Keratinocyte (primary cell): ENCODE data around the gene PRKCSH. TPM values are rescaled to one million over a fixed set of nuclear protein-coding genes. Genes with fewer than 3 reads are reported as not detected.

Experiments used
- DNase-seq: peaks from one replicate; pipeline ENCODE4 v3.0.0-alpha.2; 2011; ENCODE audit warnings: low read depth, missing footprints, low spot score
- FAIRE-seq: peaks from 2 replicates; lab custom pipeline; 2011; peaks lifted over from hg19 to GRCh38; lab: Jason Lieb, UNC
- H2AFZ ChIP-seq: 2 replicates; pipeline ENCODE4 v1.6.0; 2012; ENCODE audit warnings: low read length, control low read depth, inconsistent platforms; ENCODE audit not compliant: control insufficient read depth
- H3K27ac ChIP-seq: 2 replicates; pipeline ENCODE4 v1.5.1; 2011; ENCODE audit warnings: low read length; ENCODE audit not compliant: control insufficient read depth, insufficient read depth
- H3K27me3 ChIP-seq: 3 replicates; pipeline ENCODE4 v1.6.0; 2011; ENCODE audit warnings: low read length; ENCODE audit not compliant: control insufficient read depth, insufficient read depth; ENCODE audit errors: extremely low read depth
- H3K36me3 ChIP-seq, 2 experiments: 2 replicates in 1 of 2; 3 replicates in 1 of 2; pipeline ENCODE4 v1.5.1; 2011; ENCODE audit warnings: low read length in 2 of 2, mild to moderate bottlenecking in 1 of 2; ENCODE audit not compliant: control insufficient read depth in 2 of 2, insufficient read depth in 2 of 2; ENCODE audit errors: extremely low read depth in 1 of 2
- H3K4me1 ChIP-seq: 3 replicates; pipeline ENCODE4 v1.5.1; 2011; ENCODE audit warnings: low read length; ENCODE audit not compliant: control insufficient read depth, insufficient read depth; ENCODE audit errors: extremely low read depth
- H3K4me2 ChIP-seq: 3 replicates; pipeline ENCODE4 v1.6.0; 2011; ENCODE audit warnings: low read depth, low read length; ENCODE audit not compliant: control insufficient read depth, insufficient read depth; ENCODE audit errors: extremely low read depth
- H3K4me3 ChIP-seq, 3 experiments: fragments of 200-600 bp in 1 of 3; sonication (generic) in 1 of 3; 2 replicates in 2 of 3; 3 replicates in 1 of 3; pipeline ENCODE4 v1.5.1; 2011 to 2016; ENCODE audit warnings: low read length in 3 of 3, mild to moderate bottlenecking in 3 of 3, control low read depth in 2 of 3, inconsistent platforms in 1 of 3, low read depth in 1 of 3, mixed read lengths in 1 of 3, mixed run types in 1 of 3, moderate library complexity in 1 of 3; ENCODE audit not compliant: control insufficient read depth in 2 of 3, insufficient read depth in 2 of 3; ENCODE audit errors: extremely low read depth in 1 of 3
- H3K79me2 ChIP-seq: 2 replicates; pipeline ENCODE4 v1.6.0; 2012; ENCODE audit warnings: low read length; ENCODE audit not compliant: control insufficient read depth, insufficient read depth
- H3K9ac ChIP-seq: 3 replicates; pipeline ENCODE4 v1.6.0; 2011; ENCODE audit warnings: low read length; ENCODE audit not compliant: control insufficient read depth, insufficient read depth; ENCODE audit errors: extremely low read depth
- H3K9me1 ChIP-seq: 3 replicates; pipeline ENCODE4 v1.6.0; 2011; ENCODE audit warnings: low read length; ENCODE audit not compliant: control insufficient read depth, insufficient read depth; ENCODE audit errors: extremely low read depth
- H3K9me3 ChIP-seq: 2 replicates; pipeline ENCODE4 v1.5.1; 2012; ENCODE audit warnings: low read depth, low read length; ENCODE audit not compliant: control insufficient read depth
- H4K20me1 ChIP-seq: 3 replicates; pipeline ENCODE4 v1.6.0; 2011; ENCODE audit warnings: low read length; ENCODE audit not compliant: control insufficient read depth, insufficient read depth; ENCODE audit errors: extremely low read depth
- EZH2 ChIP-seq: IDR thresholded peaks from one replicate; pipeline ENCODE4 v1.6.1; 2012; ENCODE audit warnings: inconsistent platforms, mild to moderate bottlenecking, low read length, moderate library complexity
- dilution Hi-C: fragments of 300-500 bp; cut with MboI; formaldehyde crosslinking; loops from one replicate; pipeline ENCODE4 v1.7.0; 2020; ENCODE audit warnings: low sequenced_read_pairs; ENCODE audit not compliant: extremely low pct_ligation_motif_present
- polyA plus RNA-seq, 5 experiments: library from polyadenylated mRNA; depleted of rRNA in 3 of 5; stranded (reverse) in 3 of 5; stranded (forward) in 1 of 5; unstranded in 1 of 5; fragments of >200 nt; gene quantifications; 1 replicate in 1 of 5; 2 replicates in 3 of 5; 3 replicates in 1 of 5; pipeline versions ENCODE4 v1.2.1 to v1.2.3, GENCODE V29; 2011 to 2012; ENCODE audit warnings: missing spikeins in 2 of 5, low read depth in 1 of 5, low replicate concordance in 1 of 5
- TF ChIP-seq, protein P1 (sequence below), 3 experiments: IDR thresholded peaks in 1 of 3; conservative IDR thresholded peaks in 1 of 3; optimal IDR thresholded peaks in 1 of 3; 2 replicates in 2 of 3; 3 replicates in 1 of 3; pipeline versions ENCODE3 to v1.5.1; 2011; ENCODE audit warnings: low read length in 3 of 3, mild to moderate bottlenecking in 3 of 3, moderate library complexity in 2 of 3, control low read depth in 1 of 3, inconsistent platforms in 1 of 3; ENCODE audit not compliant: insufficient read depth in 2 of 3; ENCODE audit errors: extremely low read depth in 1 of 3

PRKCSH gene
- polyA plus RNA-seq, 1 donor (not counting 4 experiments of a cell fraction or from before 2014, with no cell fraction given) = 56.3 TPM

DNA sequence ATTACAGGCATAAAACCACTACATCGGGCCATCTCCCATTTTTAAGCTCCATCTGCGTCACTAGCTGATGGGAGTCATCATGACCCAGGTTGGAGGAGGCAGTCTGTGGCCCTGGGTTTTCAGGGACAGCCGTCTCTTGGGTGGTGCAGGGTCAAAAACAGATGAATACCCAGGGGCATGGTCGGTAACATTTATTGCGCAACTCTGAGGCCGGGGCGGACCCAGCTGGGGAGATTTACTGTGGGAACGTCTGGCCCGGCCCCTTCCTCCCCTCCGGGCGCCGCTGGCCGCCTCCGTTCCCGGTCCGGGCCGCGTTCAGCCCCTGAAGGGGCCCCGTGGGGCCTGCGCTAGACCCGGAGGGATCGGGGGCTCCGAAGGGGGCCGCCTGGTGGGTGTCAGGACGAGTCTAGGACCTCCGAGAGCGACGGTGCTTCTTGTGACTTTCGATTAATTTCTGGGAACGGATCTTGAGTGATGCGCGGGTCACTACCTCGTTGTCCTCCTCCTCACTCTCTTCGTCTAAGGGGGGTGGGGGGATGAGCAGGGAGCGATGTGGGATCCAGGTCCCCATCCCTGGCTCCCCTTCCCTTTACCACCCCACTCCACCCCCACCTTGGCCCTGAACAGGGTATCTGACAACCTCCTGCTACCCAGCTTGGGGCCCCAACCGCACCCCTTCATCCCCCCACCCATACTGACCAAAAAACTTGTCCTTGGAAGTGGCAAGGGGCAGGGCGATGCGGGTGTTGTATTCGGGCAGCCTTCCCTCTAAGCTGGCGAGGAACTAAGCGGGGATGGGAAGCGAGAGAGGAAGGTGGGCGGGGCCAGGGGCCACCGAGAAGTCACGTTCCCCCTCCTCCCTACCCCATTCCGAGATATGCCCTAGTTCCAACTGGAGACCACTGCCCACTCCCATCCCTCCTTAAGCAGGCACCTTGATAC, 14.7 kb upstream of the PRKCSH start:
- FAIRE-seq (no peak), DNase-seq (no peak)
- Histone ChIP-seq H3K79me2 (no peaks in the 10 kb centered on the region), H4K20me1 (no peaks in the 10 kb centered on the region), H2AFZ (no peak overlapping the region), H3K4me1 (peaks cover 22% of the 10 kb centered on the region), H3K4me2 (peak overlapping the region; percentile 45), H3K9me1 (no peaks in the 10 kb centered on the region), H3K4me3 (no peak overlapping the region), H3K9ac (no peak overlapping the region), H3K27me3 (peaks cover 62% of the 10 kb centered on the region), H3K27ac (no peak overlapping the region), H3K9me3 (no peaks in the 10 kb centered on the region), H3K36me3 (no peaks in the 10 kb centered on the region)
- TF ChIP-seq EZH2 = peak; percentile 38
- TF ChIP-seq, protein P1, sequence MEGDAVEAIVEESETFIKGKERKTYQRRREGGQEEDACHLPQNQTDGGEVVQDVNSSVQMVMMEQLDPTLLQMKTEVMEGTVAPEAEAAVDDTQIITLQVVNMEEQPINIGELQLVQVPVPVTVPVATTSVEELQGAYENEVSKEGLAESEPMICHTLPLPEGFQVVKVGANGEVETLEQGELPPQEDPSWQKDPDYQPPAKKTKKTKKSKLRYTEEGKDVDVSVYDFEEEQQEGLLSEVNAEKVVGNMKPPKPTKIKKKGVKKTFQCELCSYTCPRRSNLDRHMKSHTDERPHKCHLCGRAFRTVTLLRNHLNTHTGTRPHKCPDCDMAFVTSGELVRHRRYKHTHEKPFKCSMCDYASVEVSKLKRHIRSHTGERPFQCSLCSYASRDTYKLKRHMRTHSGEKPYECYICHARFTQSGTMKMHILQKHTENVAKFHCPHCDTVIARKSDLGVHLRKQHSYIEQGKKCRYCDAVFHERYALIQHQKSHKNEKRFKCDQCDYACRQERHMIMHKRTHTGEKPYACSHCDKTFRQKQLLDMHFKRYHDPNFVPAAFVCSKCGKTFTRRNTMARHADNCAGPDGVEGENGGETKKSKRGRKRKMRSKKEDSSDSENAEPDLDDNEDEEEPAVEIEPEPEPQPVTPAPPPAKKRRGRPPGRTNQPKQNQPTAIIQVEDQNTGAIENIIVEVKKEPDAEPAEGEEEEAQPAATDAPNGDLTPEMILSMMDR (optimal IDR thresholded peaks at IDR 0.05 in 1 of 3, IDR thresholded peaks at IDR 0.05 in 1 of 3, conservative IDR thresholded peaks at IDR 0.05 in 1 of 3; ENCODE audit: extremely low read depth in 1 of 3, insufficient read depth in 2 of 3, low read length in 3 of 3) = no peak
- dilution Hi-C loops = no loop called here

GRCh38 chr19:11421371-11422098, 13.9 kb upstream of the PRKCSH start:
- Histone ChIP-seq H3K9ac (no peak overlapping the region), H3K4me1 (peaks cover 22% of the 10 kb centered on the region), H3K36me3 (no peaks in the 10 kb centered on the region), H3K27ac (no peak overlapping the region), H3K4me2 (peak overlapping the region; percentile 64), H3K4me3 (peak overlapping the region in 2 of 3 experiments; percentile 25 to 63), H3K9me3 (no peaks in the 10 kb centered on the region), H2AFZ (peak overlapping the region; percentile 65), H4K20me1 (no peaks in the 10 kb centered on the region), H3K9me1 (no peaks in the 10 kb centered on the region), H3K27me3 (peaks cover 61% of the 10 kb centered on the region), H3K79me2 (no peaks in the 10 kb centered on the region)
- FAIRE-seq (no peak), DNase-seq (no peak)
- no peak for TF ChIP-seq EZH2
- TF ChIP-seq, protein P1 (optimal IDR thresholded peaks at IDR 0.05 in 1 of 3, IDR thresholded peaks at IDR 0.05 in 1 of 3, conservative IDR thresholded peaks at IDR 0.05 in 1 of 3; ENCODE audit: extremely low read depth in 1 of 3, insufficient read depth in 2 of 3, low read length in 3 of 3) = no peak
- dilution Hi-C loops = no loop called here
